NT2/D1 (cell line): ENCODE measurements around the gene ARL5C.

ENCODE experiments used
- SUZ12 ChIP-seq: IDR thresholded peaks from 2 replicates; pipeline ENCODE4 v1.6.1; 2011; ENCODE audit not compliant: insufficient read length, insufficient read depth; ENCODE audit errors: extremely low read depth
- ZNF274 ChIP-seq: IDR thresholded peaks from 2 replicates; pipeline ENCODE4 v1.6.1; 2011; ENCODE audit warnings: mild to moderate bottlenecking, low read depth, low read length

DNA sequence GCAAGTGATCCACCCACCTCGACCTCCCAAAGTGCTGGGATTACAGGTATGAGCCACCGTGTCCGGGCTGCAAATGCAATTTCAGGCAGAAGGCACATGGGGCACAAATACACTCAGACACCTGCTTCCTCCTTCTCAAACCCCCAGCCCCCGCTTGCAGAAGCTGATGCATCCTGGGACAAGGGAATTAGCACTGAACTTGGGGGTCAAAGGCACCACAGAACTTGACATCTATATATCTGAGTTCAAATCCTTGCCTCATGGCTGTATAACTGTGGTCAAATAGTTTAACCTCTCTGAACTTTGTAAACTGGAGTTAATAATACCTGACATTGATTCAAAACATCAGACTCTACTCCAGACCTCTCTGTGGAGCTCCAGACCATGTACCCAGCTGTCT, 4.1 kb upstream of the ARL5C start:
- no peak for TF ChIP-seq SUZ12
- no peak for TF ChIP-seq ZNF274
